K562 (cell line): ENCODE results near the gene PRDX6. TPM values are rescaled to one million over a fixed set of nuclear protein-coding genes. Genes with fewer than 3 reads are reported as not detected.
A peak's percentile ranks its signal among the peaks of the same experiment; 100 is the strongest.

Experiments
- CBFB ChIP-seq: sonication (generic); formaldehyde crosslinking; IDR thresholded peaks from 2 replicates; pipeline ENCODE4 v1.4.0; 2020; ENCODE audit warnings: mild to moderate bottlenecking, missing genetic modification reagents
- CBX1 ChIP-seq: sonication (generic); IDR thresholded peaks from 2 replicates; pipeline ENCODE4 v1.6.1; 2016; ENCODE audit warnings: antibody characterized with exemption, low read depth, mild to moderate bottlenecking
- CTBP1 ChIP-seq: fragments of 450-650 bp; IDR thresholded peaks from 2 replicates; pipeline ENCODE4 v1.6.1; 2016; ENCODE audit warnings: borderline replicate concordance
- DMBX1 ChIP-seq: fragments of 250-450 bp; sonication (Bioruptor Pico); IDR thresholded peaks from 2 replicates; pipeline ENCODE4 v1.8.0; 2022; ENCODE audit warnings: inconsistent platforms, mild to moderate bottlenecking, moderate library complexity, borderline replicate concordance
- ELF1 ChIP-seq: fragments of 200-800 bp; sonication (Bioruptor generic); IDR thresholded peaks from 2 replicates; pipeline ENCODE4 v1.6.1; 2016; ENCODE audit warnings: missing genetic modification characterization, missing compliant biosample characterization
- ETV5 ChIP-seq: sonication (generic); formaldehyde crosslinking; IDR thresholded peaks from 2 replicates; pipeline ENCODE4 v1.4.0; 2020; ENCODE audit warnings: low read depth, mild to moderate bottlenecking, missing genetic modification reagents
- ETV6 ChIP-seq, 3 experiments: fragments of 150-350 bp in 1 of 3; sonication (generic) in 1 of 3; formaldehyde crosslinking in 1 of 3; IDR thresholded peaks; 2 replicates each; pipeline versions ENCODE4 v1.6.1 to v1.8.0; 2014 to 2022; ENCODE audit warnings: borderline replicate concordance in 2 of 3, low read depth in 2 of 3, antibody characterized with exemption in 1 of 3, low read length in 1 of 3, mild to moderate bottlenecking in 1 of 3, missing genetic modification reagents in 1 of 3
- FIP1L1 ChIP-seq: fragments of 200-400 bp; formaldehyde crosslinking; IDR thresholded peaks from 2 replicates; pipeline ENCODE4 v1.6.1; 2018; ENCODE audit warnings: mild to moderate bottlenecking, low read depth, low read length; ENCODE audit not compliant: poor library complexity, severe bottlenecking
- MYBL2 ChIP-seq, 2 experiments: fragments of 450-650 bp in 1 of 2; sonication (generic) in 1 of 2; formaldehyde crosslinking in 1 of 2; IDR thresholded peaks; 2 replicates each; pipeline versions ENCODE4 v1.6.1 to v1.8.1; 2017 to 2022; ENCODE audit warnings: borderline replicate concordance in 1 of 2, inconsistent platforms in 1 of 2, low read depth in 1 of 2, mild to moderate bottlenecking in 1 of 2, missing genetic modification reagents in 1 of 2, moderate library complexity in 1 of 2
- NFE2 ChIP-seq: IDR thresholded peaks from 2 replicates; pipeline ENCODE4 v1.6.1; 2014; ENCODE audit warnings: antibody characterized with exemption, low read depth
- POLR2A ChIP-seq: fragments of 450-650 bp; conservative IDR thresholded peaks from 2 replicates; pipeline ENCODE4 v1.6.1; 2016
- POLR2AphosphoS5 ChIP-seq: IDR thresholded peaks from 2 replicates; pipeline ENCODE4 v1.6.1; 2011; ENCODE audit warnings: mild to moderate bottlenecking, low read depth, low read length, moderate library complexity; ENCODE audit not compliant: control insufficient read depth, insufficient read depth
- POLR2G ChIP-seq: fragments of 200-400 bp; formaldehyde crosslinking; IDR thresholded peaks from 2 replicates; pipeline ENCODE4 v1.6.1; 2017; ENCODE audit warnings: low read depth, mild to moderate bottlenecking, antibody characterized with exemption, low read length, moderate library complexity
- ZNF133 ChIP-seq: fragments of 250-450 bp; sonication (Bioruptor Pico); IDR thresholded peaks from 2 replicates; pipeline ENCODE4 v1.4.0; 2020; ENCODE audit warnings: mild to moderate bottlenecking
- ZNF76 ChIP-seq: fragments of 250-450 bp; sonication (Bioruptor Pico); IDR thresholded peaks from 2 replicates; pipeline ENCODE4 v1.4.0; 2020; ENCODE audit warnings: mild to moderate bottlenecking, moderate library complexity, borderline replicate concordance
- polyA plus RNA-seq, 8 experiments: library from polyadenylated mRNA; depleted of rRNA in 4 of 8; stranded (reverse) in 5 of 8; unstranded in 3 of 8; fragments of >200 nt; fragmentation: Nextera tagmentation in 2 of 8; fragmentation: Illumina TruSeq in 1 of 8; extraction: Ambion mirVana in 2 of 8; extraction: Trizol in 1 of 8; gene quantifications; 2 replicates each; pipeline versions ENCODE4 v1.2.1 to v1.2.3, GENCODE V29; 2011 to 2014; ENCODE audit warnings: inconsistent platforms in 1 of 8, missing spikeins in 1 of 8
- total RNA-seq, 7 experiments: library from RNA; depleted of rRNA in 6 of 7; stranded (reverse); fragments of >200 nt in 6 of 7; fragmentation: Illumina TruSeq in 2 of 7; extraction: Trizol in 2 of 7; gene quantifications; 2 replicates each; pipeline versions ENCODE4 v1.2.1 to v1.2.3, GENCODE V29; 2011 to 2021; ENCODE audit warnings: low replicate concordance in 1 of 7
- TF ChIP-seq, protein P1 (sequence below), 2 experiments: fragments of 250-450 bp in 1 of 2; fragments of 450-650 bp in 1 of 2; sonication (Bioruptor Pico) in 1 of 2; IDR thresholded peaks; 2 replicates each; pipeline versions ENCODE4 v1.6.1 to v1.8.0; 2016 to 2021; ENCODE audit warnings: mild to moderate bottlenecking in 2 of 2, moderate library complexity in 2 of 2, missing compliant biosample characterization in 1 of 2, missing genetic modification characterization in 1 of 2
- TF ChIP-seq, protein P2 (sequence below): fragments of 450-650 bp; IDR thresholded peaks from 2 replicates; pipeline ENCODE4 v1.6.1; 2018; ENCODE audit not compliant: partially characterized antibody
- TF ChIP-seq, protein P3 (sequence below): sonication (generic); formaldehyde crosslinking; IDR thresholded peaks from 2 replicates; pipeline ENCODE4 v1.8.0; 2022; ENCODE audit warnings: missing genetic modification reagents, mild to moderate bottlenecking, borderline replicate concordance
- TF ChIP-seq, protein P4 (sequence below): fragments of 450-650 bp; formaldehyde crosslinking; IDR thresholded peaks from 2 replicates; pipeline ENCODE4 v1.4.0; 2020; ENCODE audit warnings: mild to moderate bottlenecking, mixed read lengths

The PRDX6 gene
- total and polyA plus RNA-seq, 9 of the 15 experiments (the other 6 are each of a cell fraction or from before 2014, with no cell fraction given): 277 to 1,082 (median 610) TPM

DNA sequence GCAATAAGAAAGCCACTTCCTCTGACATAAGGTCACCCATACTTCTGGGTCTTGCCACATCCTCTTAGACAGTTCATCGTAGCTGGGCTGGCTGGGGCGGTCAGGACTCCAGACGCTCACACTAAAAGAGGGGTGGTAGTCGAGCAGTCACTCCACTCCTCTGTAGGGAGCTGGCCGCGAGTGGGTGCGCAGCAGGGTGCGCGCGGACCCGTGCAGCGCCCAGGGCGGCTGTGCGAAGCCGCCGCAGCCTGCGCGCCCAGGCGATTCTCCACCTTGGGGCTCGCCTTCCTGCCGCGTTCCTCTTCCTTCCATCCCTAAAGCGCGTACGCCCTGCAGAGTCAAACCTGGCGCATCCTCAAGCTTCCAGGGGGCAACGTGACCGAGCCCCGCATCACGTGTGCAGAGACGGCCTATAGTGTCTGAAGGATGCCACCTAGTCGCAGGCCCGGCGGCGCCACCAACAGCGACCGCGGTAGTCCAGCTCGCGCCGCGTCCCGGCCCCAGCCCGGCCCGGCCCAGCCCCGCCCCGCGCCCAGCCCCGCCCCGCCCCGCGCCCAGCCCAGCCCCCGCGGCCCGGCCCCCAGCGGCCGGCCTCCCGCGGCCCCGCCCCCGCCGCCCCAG lies 360 bp upstream of the PRDX6 start (continued):
- TF ChIP-seq, protein P1, sequence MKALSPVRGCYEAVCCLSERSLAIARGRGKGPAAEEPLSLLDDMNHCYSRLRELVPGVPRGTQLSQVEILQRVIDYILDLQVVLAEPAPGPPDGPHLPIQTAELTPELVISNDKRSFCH (CRISPR knock-in tag; IDR thresholded peaks at IDR 0.05): no peak
- TF ChIP-seq, protein P1 (tag; IDR thresholded peaks at IDR 0.05): peak; percentile 60; the same call in 1 of the 2 replicates
- TF ChIP-seq ETV5 (CRISPR knock-in tag): peak; percentile 58; the same call in 1 of the 2 replicates
- 0 out of 4 replicates have a peak, but pooled peaks of 1 of the 2 experiments have one; percentile 16 for TF ChIP-seq ETV6 (IDR thresholded peaks at IDR 0.05; ENCODE audit: borderline replicate concordance in 1 of 2, low read depth in 2 of 2, low read length in 1 of 2)
- TF ChIP-seq ETV6 (CRISPR knock-in tag; IDR thresholded peaks at IDR 0.05; ENCODE audit: borderline replicate concordance): 0 out of 2 replicates have a peak, but pooled peaks have one; percentile 54
- TF ChIP-seq POLR2AphosphoS5: 0 out of 2 replicates have a peak, but pooled peaks have one; percentile 40
- TF ChIP-seq, protein P2, sequence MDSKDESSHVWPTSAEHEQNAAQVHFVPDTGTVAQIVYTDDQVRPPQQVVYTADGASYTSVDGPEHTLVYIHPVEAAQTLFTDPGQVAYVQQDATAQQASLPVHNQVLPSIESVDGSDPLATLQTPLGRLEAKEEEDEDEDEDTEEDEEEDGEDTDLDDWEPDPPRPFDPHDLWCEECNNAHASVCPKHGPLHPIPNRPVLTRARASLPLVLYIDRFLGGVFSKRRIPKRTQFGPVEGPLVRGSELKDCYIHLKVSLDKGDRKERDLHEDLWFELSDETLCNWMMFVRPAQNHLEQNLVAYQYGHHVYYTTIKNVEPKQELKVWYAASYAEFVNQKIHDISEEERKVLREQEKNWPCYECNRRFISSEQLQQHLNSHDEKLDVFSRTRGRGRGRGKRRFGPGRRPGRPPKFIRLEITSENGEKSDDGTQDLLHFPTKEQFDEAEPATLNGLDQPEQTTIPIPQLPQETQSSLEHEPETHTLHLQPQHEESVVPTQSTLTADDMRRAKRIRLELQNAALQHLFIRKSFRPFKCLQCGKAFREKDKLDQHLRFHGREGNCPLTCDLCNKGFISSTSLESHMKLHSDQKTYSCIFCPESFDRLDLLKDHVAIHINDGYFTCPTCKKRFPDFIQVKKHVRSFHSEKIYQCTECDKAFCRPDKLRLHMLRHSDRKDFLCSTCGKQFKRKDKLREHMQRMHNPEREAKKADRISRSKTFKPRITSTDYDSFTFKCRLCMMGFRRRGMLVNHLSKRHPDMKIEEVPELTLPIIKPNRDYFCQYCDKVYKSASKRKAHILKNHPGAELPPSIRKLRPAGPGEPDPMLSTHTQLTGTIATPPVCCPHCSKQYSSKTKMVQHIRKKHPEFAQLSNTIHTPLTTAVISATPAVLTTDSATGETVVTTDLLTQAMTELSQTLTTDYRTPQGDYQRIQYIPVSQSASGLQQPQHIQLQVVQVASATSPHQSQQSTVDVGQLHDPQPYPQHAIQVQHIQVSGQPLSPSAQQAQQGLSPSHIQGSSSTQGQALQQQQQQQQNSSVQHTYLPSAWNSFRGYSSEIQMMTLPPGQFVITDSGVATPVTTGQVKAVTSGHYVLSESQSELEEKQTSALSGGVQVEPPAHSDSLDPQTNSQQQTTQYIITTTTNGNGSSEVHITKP: peak; percentile 39
- TF ChIP-seq MYBL2 (IDR thresholded peaks at IDR 0.05; ENCODE audit: low read depth): no peak
- TF ChIP-seq MYBL2 (CRISPR knock-in tag; IDR thresholded peaks at IDR 0.05; ENCODE audit: borderline replicate concordance): no peak
- TF ChIP-seq, protein P3, sequence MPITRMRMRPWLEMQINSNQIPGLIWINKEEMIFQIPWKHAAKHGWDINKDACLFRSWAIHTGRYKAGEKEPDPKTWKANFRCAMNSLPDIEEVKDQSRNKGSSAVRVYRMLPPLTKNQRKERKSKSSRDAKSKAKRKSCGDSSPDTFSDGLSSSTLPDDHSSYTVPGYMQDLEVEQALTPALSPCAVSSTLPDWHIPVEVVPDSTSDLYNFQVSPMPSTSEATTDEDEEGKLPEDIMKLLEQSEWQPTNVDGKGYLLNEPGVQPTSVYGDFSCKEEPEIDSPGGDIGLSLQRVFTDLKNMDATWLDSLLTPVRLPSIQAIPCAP (CRISPR knock-in tag): peak; percentile 75; the same call in 1 of the 2 replicates
- no peak for TF ChIP-seq NFE2
- 0 out of 2 replicates have a peak, but pooled peaks have one; percentile 64 for TF ChIP-seq ZNF76
- peak; percentile 79 for TF ChIP-seq POLR2G
- TF ChIP-seq, protein P4, sequence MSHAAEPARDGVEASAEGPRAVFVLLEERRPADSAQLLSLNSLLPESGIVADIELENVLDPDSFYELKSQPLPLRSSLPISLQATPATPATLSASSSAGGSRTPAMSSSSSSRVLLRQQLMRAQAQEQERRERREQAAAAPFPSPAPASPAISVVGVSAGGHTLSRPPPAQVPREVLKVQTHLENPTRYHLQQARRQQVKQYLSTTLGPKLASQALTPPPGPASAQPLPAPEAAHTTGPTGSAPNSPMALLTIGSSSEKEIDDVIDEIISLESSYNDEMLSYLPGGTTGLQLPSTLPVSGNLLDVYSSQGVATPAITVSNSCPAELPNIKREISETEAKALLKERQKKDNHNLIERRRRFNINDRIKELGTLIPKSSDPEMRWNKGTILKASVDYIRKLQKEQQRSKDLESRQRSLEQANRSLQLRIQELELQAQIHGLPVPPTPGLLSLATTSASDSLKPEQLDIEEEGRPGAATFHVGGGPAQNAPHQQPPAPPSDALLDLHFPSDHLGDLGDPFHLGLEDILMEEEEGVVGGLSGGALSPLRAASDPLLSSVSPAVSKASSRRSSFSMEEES (CRISPR knock-in tag): peak; percentile 81
- 0 out of 2 replicates have a peak, but pooled peaks have one; percentile 54 for TF ChIP-seq POLR2A
- TF ChIP-seq DMBX1 (CRISPR knock-in tag): peak; percentile 48
- no peak for TF ChIP-seq CBX1
- TF ChIP-seq CTBP1: peak; percentile 95
- no peak for TF ChIP-seq ELF1
- peak; percentile 66; the same call in 1 of the 2 replicates for TF ChIP-seq CBFB (CRISPR knock-in tag)
- no peak for TF ChIP-seq ZNF133 (CRISPR knock-in tag)
- no peak for TF ChIP-seq FIP1L1
